Chondrocyte (in vitro differentiated cells): Measurements from ENCODE around the gene NARS2. TPM values are rescaled to one million over a fixed set of nuclear protein-coding genes. Genes with fewer than 3 reads are reported as not detected.

Experiments
- DNase-seq: peaks from one replicate; pipeline ENCODE4 v3.0.0; 2021; ENCODE audit warnings: mixed read lengths, low spot score
- H3K27ac Mint-ChIP-seq: one replicate; pipeline ENCODE4 v1.8.0; 2021; ENCODE audit warnings: mild to moderate bottlenecking, moderate library complexity, mixed read lengths; ENCODE audit not compliant: unreplicated experiment
- H3K27me3 Mint-ChIP-seq: 2 replicates; pipeline ENCODE4 v1.8.0; 2021; ENCODE audit warnings: low read depth, mixed read lengths
- H3K36me3 Mint-ChIP-seq: 2 replicates; pipeline ENCODE4 v1.8.0; 2021; ENCODE audit warnings: low read depth, mixed read lengths
- H3K4me1 Mint-ChIP-seq: 2 replicates; pipeline ENCODE4 v1.8.0; 2021; ENCODE audit warnings: low read depth, mild to moderate bottlenecking, mixed read lengths
- H3K4me3 Mint-ChIP-seq: one replicate; pipeline ENCODE4 v1.8.0; 2021; ENCODE audit warnings: mild to moderate bottlenecking, moderate library complexity, mixed read lengths; ENCODE audit not compliant: unreplicated experiment
- H3K9me3 Mint-ChIP-seq: 2 replicates; pipeline ENCODE4 v1.8.0; 2021; ENCODE audit warnings: low read depth, mixed read lengths
- CTCF ChIP-seq: fragments of 200-600 bp; sonication (generic); IDR thresholded peaks from 2 replicates; pipeline ENCODE4 v1.5.0; 2021; ENCODE audit warnings: antibody characterized with exemption, mild to moderate bottlenecking, moderate library complexity
- total RNA-seq: library from RNA; stranded (reverse); gene quantifications from 3 replicates; pipeline ENCODE4 v1.2.1, GENCODE V29; 2021

Gene NARS2
- total RNA-seq, 1 donor from 2014 or later = 12.4 TPM

DNA sequence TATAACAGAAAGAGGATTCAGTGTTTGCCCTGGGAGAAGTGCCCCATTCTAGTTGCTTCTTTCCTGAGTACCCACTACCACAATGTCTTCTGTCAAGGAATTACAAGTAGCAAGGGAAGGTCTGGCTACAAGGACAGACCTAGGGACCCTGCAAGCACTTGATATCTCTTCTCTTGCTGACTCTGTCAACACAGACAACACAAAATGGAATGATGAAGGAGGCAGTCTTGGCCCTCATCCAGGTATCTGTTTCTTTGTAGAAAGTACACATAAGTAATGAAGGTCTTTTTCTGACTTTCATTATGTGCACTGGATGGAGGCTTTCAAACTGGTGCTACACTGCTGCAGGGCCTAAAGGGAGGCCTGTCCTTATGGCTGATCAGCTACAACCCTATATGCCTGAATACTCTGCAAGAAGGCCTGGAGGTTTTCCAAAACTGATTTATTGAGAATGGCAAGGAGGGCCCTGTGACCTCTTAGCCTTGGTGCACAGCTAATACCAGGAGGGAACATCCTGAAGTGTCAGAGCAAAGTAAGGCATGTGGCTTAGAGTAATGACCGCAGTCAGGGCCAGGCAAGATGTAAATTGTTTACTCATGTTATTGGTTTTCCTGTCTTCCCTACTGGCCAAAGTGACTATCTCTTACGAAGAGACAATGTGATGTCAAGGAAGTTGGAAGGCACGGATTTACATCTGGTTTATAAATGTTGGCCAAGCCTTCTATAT lies 188.3 kb downstream of the NARS2 start:
- H3K27me3 Mint-ChIP-seq = no peaks in the 10 kb centered on the region
- no peak overlapping the region for H3K27ac Mint-ChIP-seq
- no peaks in the 10 kb centered on the region for H3K4me1 Mint-ChIP-seq
- peaks cover 19% of the 10 kb centered on the region for H3K9me3 Mint-ChIP-seq
- peaks cover 7% of the 10 kb centered on the region for H3K36me3 Mint-ChIP-seq
- no peak overlapping the region for H3K4me3 Mint-ChIP-seq
- TF ChIP-seq CTCF = no peak
- DNase-seq = no peak

Other genes starting within 250 kb of the NARS2 start
- gene GAB2, start 157.0 kb downstream of the NARS2 start, total RNA-seq = 10.9 to 12.3 TPM (median 12.2 TPM) in 3 replicates